ENCODE measurements around the gene XKR8. TPM values are rescaled to one million over a fixed set of nuclear protein-coding genes. Genes with fewer than 3 reads are reported as not detected.

Gene XKR8
- total and polyA plus RNA-seq, 2 donors = 1.3 to 5.2 TPM

DNA sequence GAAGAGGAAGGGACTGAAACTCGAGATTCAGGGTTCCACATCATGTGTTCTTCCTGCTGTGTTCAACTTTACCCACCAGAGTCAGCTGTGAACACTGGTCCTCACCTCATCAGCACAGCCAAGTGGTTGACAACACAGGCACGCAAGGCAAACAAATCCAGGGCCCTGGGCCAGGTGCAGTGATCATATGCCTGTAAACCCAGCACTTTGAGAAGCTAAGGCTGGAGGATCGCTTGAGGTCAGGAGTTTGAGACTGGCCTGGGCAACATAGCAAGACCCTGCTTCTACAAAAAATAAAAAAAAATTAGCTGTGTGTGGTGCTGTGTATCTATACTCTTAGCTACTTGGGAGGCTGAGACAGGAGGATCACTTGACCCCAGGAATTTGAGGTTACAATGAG is 8.4 kb upstream of the XKR8 start:
- Histone ChIP-seq H3K4me1 (ENCODE audit: control insufficient read depth in 2 of 2, insufficient read depth in 2 of 2, low read length in 2 of 2) (no peaks in the 10 kb centered on the region), H3K4me3 (ENCODE audit: low read length in 2 of 2) (no peak overlapping the region), H3K9me3 (ENCODE audit: control insufficient read depth in 2 of 2, insufficient read depth in 1 of 2, low read length in 1 of 2) (no peaks in the 10 kb centered on the region), H3K36me3 (ENCODE audit: control insufficient read depth in 2 of 2, insufficient read depth in 2 of 2, low read length in 1 of 2) (no peaks in the 10 kb centered on the region), H3K27me3 (ENCODE audit: control insufficient read depth in 2 of 2, insufficient read depth in 1 of 2, low read length in 1 of 2) (no peaks in the 10 kb centered on the region), H3K27ac (ENCODE audit: low read depth in 1 of 2, low read length in 1 of 2) (no peak overlapping the region)
- 88% methylated on average over 3 of the region's 3 CpGs for WGBS
- DNase-seq (ENCODE audit: low read depth in 6 of 9, low spot score in 9 of 9) = no peak

DNA sequence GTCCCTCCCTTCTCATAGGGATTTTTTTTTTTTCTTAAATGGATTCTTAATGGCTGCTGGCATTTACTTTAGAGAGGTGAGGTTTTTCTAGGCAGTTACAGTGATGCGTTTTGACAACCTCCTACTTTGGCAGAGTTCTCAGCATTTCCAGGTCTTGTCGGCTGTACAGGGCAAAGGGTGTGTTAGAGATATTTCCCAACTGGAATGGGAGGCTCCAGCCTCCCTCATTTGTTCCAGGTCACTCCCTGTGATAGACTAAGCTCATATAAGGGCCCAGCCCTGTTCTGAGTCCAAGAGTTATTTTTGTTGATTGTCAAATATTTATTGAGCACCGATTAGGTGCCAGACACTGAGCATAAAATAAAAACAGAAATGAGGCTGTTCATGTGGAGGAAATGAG is 7.6 kb upstream of the XKR8 start:
- Histone ChIP-seq H3K27me3 (ENCODE audit: control insufficient read depth in 2 of 2, insufficient read depth in 1 of 2, low read length in 1 of 2) (no peaks in the 10 kb centered on the region), H3K27ac (ENCODE audit: low read depth in 1 of 2, low read length in 1 of 2) (no peak overlapping the region), H3K9me3 (ENCODE audit: control insufficient read depth in 2 of 2, insufficient read depth in 1 of 2, low read length in 1 of 2) (no peaks in the 10 kb centered on the region), H3K36me3 (ENCODE audit: control insufficient read depth in 2 of 2, insufficient read depth in 2 of 2, low read length in 1 of 2) (no peaks in the 10 kb centered on the region), H3K4me3 (ENCODE audit: low read length in 2 of 2) (no peak overlapping the region), H3K4me1 (ENCODE audit: control insufficient read depth in 2 of 2, insufficient read depth in 2 of 2, low read length in 2 of 2) (no peaks in the 10 kb centered on the region)
- WGBS = 96% methylated on average over 3 of the region's 3 CpGs
- DNase-seq (ENCODE audit: low read depth in 6 of 9, low spot score in 9 of 9) = no peak

DNA sequence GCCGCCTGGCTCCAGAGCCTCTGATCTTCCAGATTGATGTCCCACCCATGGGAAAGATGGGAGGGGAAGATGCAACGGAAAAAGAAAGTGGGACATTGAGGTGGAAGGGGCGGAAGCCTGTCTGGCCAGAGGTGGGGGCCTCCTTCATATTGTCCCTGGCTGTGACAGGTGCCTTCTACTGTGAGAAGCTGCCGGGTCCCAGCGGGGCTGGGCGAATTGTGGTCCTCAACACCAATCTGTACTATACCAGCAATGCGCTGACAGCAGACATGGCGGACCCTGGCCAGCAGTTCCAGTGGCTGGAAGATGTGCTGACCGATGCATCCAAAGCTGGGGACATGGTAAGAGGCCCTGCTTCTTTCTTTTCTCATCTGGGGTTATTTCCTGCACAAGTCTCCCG is 5.6 kb upstream of the XKR8 start:
- no peak overlapping the region for H3K4me3 ChIP-seq (ENCODE audit: low read length in 2 of 2)
- H3K27ac ChIP-seq (ENCODE audit: low read depth in 1 of 2, low read length in 1 of 2) = no peak overlapping the region
- H3K9me3 ChIP-seq (ENCODE audit: control insufficient read depth in 2 of 2, insufficient read depth in 1 of 2, low read length in 1 of 2) = no peaks in the 10 kb centered on the region
- DNase-seq (ENCODE audit: low read depth in 6 of 9, low spot score in 9 of 9) = no peak
- H3K36me3 ChIP-seq (ENCODE audit: control insufficient read depth in 2 of 2, insufficient read depth in 2 of 2, low read length in 1 of 2) = no peaks in the 10 kb centered on the region
- no peaks in the 10 kb centered on the region for H3K27me3 ChIP-seq (ENCODE audit: control insufficient read depth in 2 of 2, insufficient read depth in 1 of 2, low read length in 1 of 2)
- WGBS = 98% methylated on average over 10 of the region's 10 CpGs
- peaks cover 0 to 4% of the 10 kb centered on the region in 2 donors for H3K4me1 ChIP-seq (ENCODE audit: control insufficient read depth in 2 of 2, insufficient read depth in 2 of 2, low read length in 2 of 2)

DNA sequence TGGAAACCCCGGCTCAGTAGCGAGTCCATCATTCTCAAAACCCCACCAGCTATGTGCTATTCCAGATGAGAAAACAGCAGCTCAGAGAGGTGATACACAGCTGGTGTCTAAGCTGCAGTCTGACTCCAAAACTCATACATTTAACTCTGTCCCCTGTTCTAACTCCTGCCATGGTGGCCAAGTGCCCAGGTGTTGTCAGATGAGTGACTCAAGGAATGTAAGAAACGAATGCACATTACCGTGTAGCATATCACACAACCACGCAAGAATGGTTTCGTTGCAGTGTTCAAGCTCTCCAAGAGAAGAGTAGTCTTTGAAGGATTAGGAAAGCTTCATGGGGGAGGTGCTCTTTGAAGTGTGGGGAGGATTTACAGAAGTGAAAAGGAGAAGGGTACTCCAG is 4.7 kb upstream of the XKR8 start:
- Histone ChIP-seq H3K4me3 (ENCODE audit: low read length in 2 of 2) (no peak overlapping the region), H3K27me3 (ENCODE audit: control insufficient read depth in 2 of 2, insufficient read depth in 1 of 2, low read length in 1 of 2) (no peaks in the 10 kb centered on the region), H3K9me3 (ENCODE audit: control insufficient read depth in 2 of 2, insufficient read depth in 1 of 2, low read length in 1 of 2) (no peaks in the 10 kb centered on the region), H3K27ac (ENCODE audit: low read depth in 1 of 2, low read length in 1 of 2) (no peak overlapping the region), H3K36me3 (ENCODE audit: control insufficient read depth in 2 of 2, insufficient read depth in 2 of 2, low read length in 1 of 2) (no peaks in the 10 kb centered on the region), H3K4me1 (ENCODE audit: control insufficient read depth in 2 of 2, insufficient read depth in 2 of 2, low read length in 2 of 2) (peaks cover under 1 to 8% of the 10 kb centered on the region in 2 donors)
- WGBS = 93% methylated on average over 6 of the region's 6 CpGs
- no peak for DNase-seq (ENCODE audit: low read depth in 6 of 9, low spot score in 9 of 9)

DNA sequence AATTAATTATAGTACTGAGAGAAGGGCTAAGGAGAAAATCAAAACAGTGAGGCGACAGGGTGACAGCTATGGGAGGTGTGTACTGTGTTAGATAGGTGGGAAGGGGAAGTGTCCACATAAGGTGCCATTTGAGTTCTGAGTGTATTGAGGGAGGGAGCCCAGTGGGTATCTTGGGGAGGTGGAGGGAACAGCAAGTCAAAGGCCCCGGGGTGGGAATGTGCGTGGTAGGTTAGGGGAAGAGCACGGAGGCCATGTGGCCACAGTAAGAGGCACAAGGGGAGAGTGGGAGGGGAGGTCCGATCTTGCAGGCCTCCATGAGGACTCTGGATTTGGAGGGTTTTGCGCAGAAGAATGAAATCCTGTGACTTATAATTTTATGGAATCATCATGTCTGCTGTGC is 3.0 kb upstream of the XKR8 start:
- peaks cover 14 to 20% of the 10 kb centered on the region in 2 donors for H3K4me1 ChIP-seq (ENCODE audit: control insufficient read depth in 2 of 2, insufficient read depth in 2 of 2, low read length in 2 of 2)
- DNase-seq (ENCODE audit: low read depth in 6 of 9, low spot score in 9 of 9) = no peak
- H3K9me3 ChIP-seq (ENCODE audit: control insufficient read depth in 2 of 2, insufficient read depth in 1 of 2, low read length in 1 of 2) = no peaks in the 10 kb centered on the region
- H3K27ac ChIP-seq (ENCODE audit: low read depth in 1 of 2, low read length in 1 of 2) = no peak overlapping the region
- H3K36me3 ChIP-seq (ENCODE audit: control insufficient read depth in 2 of 2, insufficient read depth in 2 of 2, low read length in 1 of 2) = no peaks in the 10 kb centered on the region
- no peak overlapping the region for H3K4me3 ChIP-seq (ENCODE audit: low read length in 2 of 2)
- 89% methylated on average over 6 of the region's 6 CpGs for WGBS
- no peaks in the 10 kb centered on the region for H3K27me3 ChIP-seq (ENCODE audit: control insufficient read depth in 2 of 2, insufficient read depth in 1 of 2, low read length in 1 of 2)

DNA sequence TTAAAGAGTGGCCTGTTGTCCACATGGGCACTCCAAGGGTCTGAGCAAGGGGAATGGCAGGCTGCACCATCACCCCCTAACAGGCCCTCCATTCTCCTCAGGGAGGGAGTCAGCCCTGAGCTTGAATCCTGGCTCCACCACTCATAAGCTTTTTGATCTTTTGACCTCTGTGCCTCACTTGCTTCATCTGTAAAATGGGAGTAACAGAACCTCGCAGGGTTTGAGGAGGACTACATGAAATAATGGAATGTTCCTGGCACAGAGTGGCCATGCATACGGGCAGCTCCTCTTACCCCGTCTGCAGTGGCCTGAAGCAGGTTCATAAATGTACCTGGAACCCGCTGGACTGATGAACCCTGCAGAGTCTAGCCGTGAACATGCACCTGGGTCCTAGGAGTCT is 2.1 kb upstream of the XKR8 start:
- WGBS = 97% methylated on average over 5 of the region's 5 CpGs
- H3K36me3 ChIP-seq (ENCODE audit: control insufficient read depth in 2 of 2, insufficient read depth in 2 of 2, low read length in 1 of 2) = no peaks in the 10 kb centered on the region
- DNase-seq (ENCODE audit: low read depth in 6 of 9, low spot score in 9 of 9) = no peak
- H3K4me3 ChIP-seq (ENCODE audit: low read length in 2 of 2) = no peak overlapping the region
- H3K27me3 ChIP-seq (ENCODE audit: control insufficient read depth in 2 of 2, insufficient read depth in 1 of 2, low read length in 1 of 2) = no peaks in the 10 kb centered on the region
- H3K27ac ChIP-seq (ENCODE audit: low read depth in 1 of 2, low read length in 1 of 2) = no peak overlapping the region
- no peaks in the 10 kb centered on the region for H3K9me3 ChIP-seq (ENCODE audit: control insufficient read depth in 2 of 2, insufficient read depth in 1 of 2, low read length in 1 of 2)
- H3K4me1 ChIP-seq (ENCODE audit: control insufficient read depth in 2 of 2, insufficient read depth in 2 of 2, low read length in 2 of 2) = peaks cover 14 to 20% of the 10 kb centered on the region in 2 donors

DNA sequence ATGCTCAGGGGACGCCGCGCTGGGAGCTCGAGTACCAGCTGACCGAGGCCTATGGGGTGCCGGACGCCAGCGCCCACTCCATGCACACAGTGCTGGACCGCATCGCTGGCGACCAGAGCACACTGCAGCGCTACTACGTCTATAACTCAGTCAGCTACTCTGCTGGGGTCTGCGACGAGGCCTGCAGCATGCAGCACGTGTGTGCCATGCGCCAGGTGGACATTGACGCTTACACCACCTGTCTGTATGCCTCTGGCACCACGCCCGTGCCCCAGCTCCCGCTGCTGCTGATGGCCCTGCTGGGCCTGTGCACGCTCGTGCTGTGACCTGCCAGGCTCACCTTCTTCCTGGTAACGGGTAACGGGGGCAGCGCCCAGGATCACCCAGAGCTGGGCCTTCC is 1.3 kb upstream of the XKR8 start:
- no peak overlapping the region for H3K27ac ChIP-seq (ENCODE audit: low read depth in 1 of 2, low read length in 1 of 2)
- 98% methylated on average over 26 of the region's 26 CpGs for WGBS
- no peak for DNase-seq (ENCODE audit: low read depth in 6 of 9, low spot score in 9 of 9)
- H3K4me3 ChIP-seq (ENCODE audit: low read length in 2 of 2) = no peak overlapping the region
- H3K9me3 ChIP-seq (ENCODE audit: control insufficient read depth in 2 of 2, insufficient read depth in 1 of 2, low read length in 1 of 2) = no peaks in the 10 kb centered on the region
- peaks cover 14 to 20% of the 10 kb centered on the region in 2 donors for H3K4me1 ChIP-seq (ENCODE audit: control insufficient read depth in 2 of 2, insufficient read depth in 2 of 2, low read length in 2 of 2)
- peaks cover 0 to 2% of the 10 kb centered on the region in 2 donors for H3K36me3 ChIP-seq (ENCODE audit: control insufficient read depth in 2 of 2, insufficient read depth in 2 of 2, low read length in 1 of 2)
- no peaks in the 10 kb centered on the region for H3K27me3 ChIP-seq (ENCODE audit: control insufficient read depth in 2 of 2, insufficient read depth in 1 of 2, low read length in 1 of 2)

DNA sequence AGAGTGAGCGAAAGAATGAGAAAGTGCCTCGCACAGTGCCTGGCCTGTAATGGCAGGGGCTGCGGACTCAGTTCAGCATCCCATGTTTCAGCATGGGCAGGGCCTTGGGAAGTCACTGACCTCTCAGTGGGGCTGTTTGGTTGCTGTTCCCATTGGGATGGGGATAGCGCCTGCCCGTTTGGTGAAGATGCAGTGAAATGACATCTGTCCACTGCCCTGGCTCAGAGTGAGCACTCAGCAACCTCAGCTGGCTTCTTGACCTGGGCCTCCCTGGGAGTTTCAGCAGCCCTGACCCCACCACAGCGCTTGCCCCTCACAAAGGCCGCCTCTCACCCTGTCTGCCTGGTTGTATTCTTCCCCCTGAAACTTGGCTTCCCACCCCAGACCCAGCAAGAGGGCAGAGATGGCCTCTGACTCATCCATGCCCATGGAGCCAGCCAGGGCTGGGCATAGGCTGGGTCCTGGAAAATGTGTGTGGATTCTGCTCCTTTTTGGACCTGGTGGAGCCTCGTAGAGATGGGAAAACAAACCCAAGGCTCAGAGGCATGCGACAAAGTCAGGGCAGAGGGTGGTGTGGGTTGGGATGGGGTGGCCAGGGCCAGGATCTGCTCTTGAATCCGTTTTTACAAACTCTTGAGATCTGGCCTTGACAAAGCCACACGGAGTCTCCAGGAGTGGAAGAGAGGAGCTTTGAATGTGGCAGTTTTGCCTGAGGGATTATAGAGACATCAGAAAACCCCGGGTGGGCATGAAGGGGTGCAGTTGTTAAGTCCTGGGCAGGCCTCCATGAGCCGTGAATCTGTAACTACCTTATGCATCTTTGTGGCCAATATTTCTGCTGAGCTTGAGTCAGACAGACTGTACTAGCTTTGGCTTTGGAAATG is 1.2 kb downstream of the XKR8 start:
- no peak overlapping the region for H3K27ac ChIP-seq (ENCODE audit: low read depth in 1 of 2, low read length in 1 of 2)
- no peak for DNase-seq (ENCODE audit: low read depth in 6 of 9, low spot score in 9 of 9)
- H3K27me3 ChIP-seq (ENCODE audit: control insufficient read depth in 2 of 2, insufficient read depth in 1 of 2, low read length in 1 of 2) = no peaks in the 10 kb centered on the region
- H3K9me3 ChIP-seq (ENCODE audit: control insufficient read depth in 2 of 2, insufficient read depth in 1 of 2, low read length in 1 of 2) = no peaks in the 10 kb centered on the region
- H3K36me3 ChIP-seq (ENCODE audit: control insufficient read depth in 2 of 2, insufficient read depth in 2 of 2, low read length in 1 of 2) = peaks cover 16 to 20% of the 10 kb centered on the region in 2 donors
- H3K4me3 ChIP-seq (ENCODE audit: low read length in 2 of 2) = peak overlapping the region; percentile 82 to 86
- 94% methylated on average over 13 of the region's 13 CpGs for WGBS
- peaks cover 14 to 20% of the 10 kb centered on the region in 2 donors for H3K4me1 ChIP-seq (ENCODE audit: control insufficient read depth in 2 of 2, insufficient read depth in 2 of 2, low read length in 2 of 2)

DNA sequence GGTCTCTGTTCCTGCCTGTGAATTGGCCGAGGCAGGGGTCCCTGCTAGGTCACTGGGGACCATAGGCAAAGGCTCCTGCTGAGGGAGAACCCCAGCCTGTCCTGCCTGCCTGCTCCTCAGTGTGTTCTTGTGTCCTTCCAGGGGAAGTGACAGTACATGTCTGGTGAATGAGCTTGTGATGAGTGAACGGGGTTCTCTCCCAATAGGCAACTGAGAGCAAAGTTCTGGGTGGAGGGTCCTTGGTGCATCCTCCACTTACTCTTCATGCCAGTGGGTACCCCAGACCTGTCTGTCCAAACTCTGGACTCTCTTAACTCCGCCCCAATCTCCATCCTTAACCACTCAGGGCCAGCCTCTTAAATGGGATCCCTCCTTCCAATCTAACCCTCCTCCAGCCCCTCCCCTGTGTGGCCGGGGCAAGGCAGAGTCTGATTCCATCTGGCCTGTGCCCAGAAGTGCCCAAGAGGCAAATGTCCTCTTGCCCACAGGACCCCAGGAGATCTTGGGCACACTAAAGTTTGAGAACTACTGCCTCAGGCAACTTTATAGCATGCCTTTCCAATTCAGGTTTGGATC is 2.0 kb downstream of the XKR8 start:
- no peaks in the 10 kb centered on the region for H3K27me3 ChIP-seq (ENCODE audit: control insufficient read depth in 2 of 2, insufficient read depth in 1 of 2, low read length in 1 of 2)

More for the DNA sequence above, 2.0 kb downstream of the XKR8 start:
- H3K4me3 ChIP-seq (ENCODE audit: low read length in 2 of 2) = no peak overlapping the region
- no peak overlapping the region for H3K27ac ChIP-seq (ENCODE audit: low read depth in 1 of 2, low read length in 1 of 2)
- DNase-seq (ENCODE audit: low read depth in 6 of 9, low spot score in 9 of 9) = no peak
- H3K36me3 ChIP-seq (ENCODE audit: control insufficient read depth in 2 of 2, insufficient read depth in 2 of 2, low read length in 1 of 2) = peaks cover 22 to 27% of the 10 kb centered on the region in 2 donors
- H3K9me3 ChIP-seq (ENCODE audit: control insufficient read depth in 2 of 2, insufficient read depth in 1 of 2, low read length in 1 of 2) = no peaks in the 10 kb centered on the region
- H3K4me1 ChIP-seq (ENCODE audit: control insufficient read depth in 2 of 2, insufficient read depth in 2 of 2, low read length in 2 of 2) = peaks cover 14 to 20% of the 10 kb centered on the region in 2 donors
- 95% methylated on average over 4 of the region's 4 CpGs for WGBS

Data from thymus (tissue), 11 donors.